PC-9 (cell line): ENCODE results near the gene TYRP1. TPM values are rescaled to one million over a fixed set of nuclear protein-coding genes. Genes with fewer than 3 reads are reported as not detected.

Experiments used
- BruUV-seq: library from RNA; stranded (reverse); fragments of 400-500 nt; replicated peaks from 2 replicates; lab custom pipeline; 2021; lab: Mats Ljungman, UMichigan
- CTCF ChIA-PET: fragments of 300-600 bp; sonication (Branson Sonifier 250); formaldehyde crosslinking; loops from one replicate; lab custom pipeline; 2022; ENCODE audit warnings: antibody characterized with exemption; lab: Charles Lee
- POLR2A ChIA-PET: fragments of 300-600 bp; sonication (Branson Sonifier 250); formaldehyde crosslinking; loops from one replicate; lab custom pipeline; 2022; ENCODE audit warnings: antibody characterized with exemption; ENCODE audit not compliant: unreplicated experiment; lab: Charles Lee
- DNase-seq, 2 experiments: peaks; one replicate each; pipeline versions ENCODE4 v3.0.0 to v3.0.0-alpha.2; 2015 to 2022; ENCODE audit warnings: mixed read lengths in 1 of 2
- H2AFZ ChIP-seq: fragments of 200-600 bp; sonication (generic); 2 replicates; pipeline ENCODE4 v1.8.1; 2017; ENCODE audit warnings: antibody characterized with exemption
- H3F3A ChIP-seq: fragments of 200-600 bp; sonication (generic); 2 replicates; pipeline ENCODE4 v1.8.1; 2017; ENCODE audit warnings: antibody characterized with exemption, mild to moderate bottlenecking, low read depth; ENCODE audit not compliant: insufficient read depth
- H3K27ac ChIP-seq: fragments of 200-600 bp; sonication (generic); 2 replicates; pipeline ENCODE4 v1.6.1; 2016; ENCODE audit warnings: mixed run types
- H3K27me3 ChIP-seq: fragments of 200-600 bp; sonication (generic); 2 replicates; pipeline ENCODE4 v1.6.1; 2016; ENCODE audit warnings: low read depth, mixed run types; ENCODE audit not compliant: insufficient read depth
- H3K36me3 ChIP-seq: fragments of 200-600 bp; sonication (generic); 2 replicates; pipeline ENCODE4 v1.6.1; 2016; ENCODE audit warnings: low read depth, mixed run types
- H3K4me1 ChIP-seq: fragments of 200-600 bp; sonication (generic); replicated peaks from 2 replicates; pipeline ENCODE4 v1.6.1; 2016; ENCODE audit warnings: mixed run types; ENCODE audit not compliant: insufficient read depth
- H3K4me2 ChIP-seq: fragments of 200-600 bp; sonication (generic); 2 replicates; pipeline ENCODE4 v1.6.1; 2017; ENCODE audit warnings: mixed run types
- H3K4me3 ChIP-seq: fragments of 200-600 bp; sonication (generic); 2 replicates; pipeline ENCODE4 v1.6.1; 2016; ENCODE audit warnings: mixed run types
- H3K79me2 ChIP-seq: fragments of 200-600 bp; sonication (generic); 2 replicates; pipeline ENCODE4 v1.6.1; 2017; ENCODE audit warnings: low read depth, mixed run types
- H3K9me2 ChIP-seq: fragments of 200-600 bp; sonication (generic); 2 replicates; pipeline ENCODE4 v1.8.1; 2017; ENCODE audit warnings: mild to moderate bottlenecking; ENCODE audit not compliant: insufficient read depth
- H3K9me3 ChIP-seq: fragments of 200-600 bp; sonication (generic); 2 replicates; pipeline ENCODE4 v1.8.1; 2016; ENCODE audit warnings: low read depth; ENCODE audit not compliant: insufficient read depth
- H4K20me1 ChIP-seq: fragments of 200-600 bp; sonication (generic); 2 replicates; pipeline ENCODE4 v1.8.1; 2017; ENCODE audit not compliant: insufficient read depth
- CTCF ChIP-seq: fragments of 200-600 bp; sonication (generic); conservative IDR thresholded peaks from 2 replicates; pipeline ENCODE4 v1.6.1; 2017; ENCODE audit warnings: mixed run types, antibody characterized with exemption, mild to moderate bottlenecking, moderate library complexity
- EZH2 ChIP-seq: fragments of 200-600 bp; sonication (generic); IDR thresholded peaks from 2 replicates; pipeline ENCODE4 v1.8.0; 2017; ENCODE audit warnings: antibody characterized with exemption, low read depth
- intact Hi-C: fragments of 100-400 bp; cut with micrococcal nuclease; formaldehyde crosslinking; loops from one replicate; pipeline ENCODE4 v1.10.0; 2022; ENCODE audit not compliant: unreplicated experiment
- total RNA-seq: library from RNA; stranded (reverse); gene quantifications from 2 replicates; pipeline ENCODE4 v1.2.3, GENCODE V29; 2021

TYRP1 gene
- total RNA-seq, 1 experiment from 2014 or later, result not detected

- no peaks in the 10 kb centered on the region for H3K4me1 ChIP-seq
- H3K27ac ChIP-seq, result no peak overlapping the region
- H3K79me2 ChIP-seq, result no peaks in the 10 kb centered on the region
- TF ChIP-seq EZH2 (no peak), CTCF (no peak)
- CTCF ChIA-PET, result no interaction called here
- H3K9me2 ChIP-seq, result no peaks in the 10 kb centered on the region
- H3K27me3 ChIP-seq, result no peaks in the 10 kb centered on the region
- DNase-seq, result no peak
- no peaks in the 10 kb centered on the region for H3K9me3 ChIP-seq
- no peak overlapping the region for H3K4me3 ChIP-seq
- no TSS peak for BruUV-seq
- intact Hi-C loops, result no loop called here
- H2AFZ ChIP-seq, result no peak overlapping the region
- POLR2A ChIA-PET, result no interaction called here
- no peaks in the 10 kb centered on the region for H4K20me1 ChIP-seq
- H3K4me2 ChIP-seq, result no peak overlapping the region
- H3K36me3 ChIP-seq, result no peaks in the 10 kb centered on the region
- no peaks in the 10 kb centered on the region for H3F3A ChIP-seq
Measured at GRCh38 chr9:12651125-12651524, 42.1 kb upstream of the TYRP1 start.

- Histone ChIP-seq H2AFZ (no peak overlapping the region), H3K27ac (no peak overlapping the region), H3K4me2 (no peak overlapping the region), H3K4me1 (no peaks in the 10 kb centered on the region), H3K36me3 (no peaks in the 10 kb centered on the region), H3K4me3 (no peak overlapping the region), H3K9me2 (no peaks in the 10 kb centered on the region), H3K27me3 (no peaks in the 10 kb centered on the region), H3K9me3 (no peaks in the 10 kb centered on the region), H3F3A (no peaks in the 10 kb centered on the region), H4K20me1 (no peaks in the 10 kb centered on the region), H3K79me2 (no peaks in the 10 kb centered on the region)
- intact Hi-C loops, result no loop called here
- no peak for DNase-seq
- POLR2A ChIA-PET, result no interaction called here
- TF ChIP-seq EZH2, result no peak
- TF ChIP-seq CTCF, result no peak
- no TSS peak for BruUV-seq
- CTCF ChIA-PET, result no interaction called here
Measured at GRCh38 chr9:12652973-12653372, 40.2 kb upstream of the TYRP1 start.

- DNase-seq, result no peak
- Histone ChIP-seq H3K27me3 (no peaks in the 10 kb centered on the region), H3K9me3 (no peaks in the 10 kb centered on the region), H2AFZ (no peak overlapping the region), H3K4me2 (no peak overlapping the region), H3F3A (no peaks in the 10 kb centered on the region), H3K36me3 (no peaks in the 10 kb centered on the region), H4K20me1 (no peaks in the 10 kb centered on the region), H3K9me2 (no peaks in the 10 kb centered on the region), H3K4me1 (no peaks in the 10 kb centered on the region), H3K4me3 (no peak overlapping the region), H3K79me2 (no peaks in the 10 kb centered on the region), H3K27ac (no peak overlapping the region)
- intact Hi-C loops, result no loop called here
- CTCF ChIA-PET, result no interaction called here
- POLR2A ChIA-PET, result no interaction called here
- BruUV-seq, result no TSS peak
- TF ChIP-seq CTCF, result no peak
- no peak for TF ChIP-seq EZH2
Measured at GRCh38 chr9:12656803-12657202, 36.4 kb upstream of the TYRP1 start.
